HG03103 (cell line): ENCODE results near the gene SLCO2B1.

Experiments used
- ATAC-seq: cut with Tn5 transposase; IDR thresholded peaks from one replicate; pipeline ENCODE4 v1.9.1; 2021; ENCODE audit warnings: low read depth; ENCODE audit not compliant: unreplicated experiment

The SLCO2B1 gene

DNA sequence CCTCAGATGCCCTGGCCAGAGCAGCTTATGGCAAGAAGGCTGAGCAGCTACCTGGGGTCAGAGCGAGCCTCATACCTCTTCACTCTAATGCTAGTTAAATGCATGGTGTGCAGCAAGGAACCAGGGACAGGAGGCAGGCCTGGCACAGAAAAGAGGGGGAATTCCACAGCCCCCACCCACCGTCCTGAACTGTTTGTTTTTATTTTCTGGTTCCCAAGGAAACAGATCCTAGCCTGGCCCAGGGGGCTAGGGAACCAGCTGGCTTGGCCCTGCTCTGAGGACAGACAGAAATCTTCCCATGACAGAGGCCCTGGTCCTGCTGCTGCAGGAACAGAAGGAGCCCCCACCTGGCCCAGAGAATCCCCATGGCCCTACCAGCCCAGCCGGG, 40.4 kb downstream of the SLCO2B1 start:
- ATAC-seq, result no peak

DNA sequence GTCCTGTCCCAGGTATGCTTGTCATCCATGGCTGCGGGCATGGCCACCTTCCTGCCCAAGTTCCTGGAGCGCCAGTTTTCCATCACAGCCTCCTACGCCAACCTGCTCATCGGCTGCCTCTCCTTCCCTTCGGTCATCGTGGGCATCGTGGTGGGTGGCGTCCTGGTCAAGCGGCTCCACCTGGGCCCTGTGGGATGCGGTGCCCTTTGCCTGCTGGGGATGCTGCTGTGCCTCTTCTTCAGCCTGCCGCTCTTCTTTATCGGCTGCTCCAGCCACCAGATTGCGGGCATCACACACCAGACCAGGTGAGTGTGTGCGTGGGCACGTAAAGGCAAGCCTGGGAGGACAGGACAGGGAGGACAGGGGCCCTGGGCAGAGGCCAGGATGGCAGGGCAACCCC, 42.4 kb downstream of the SLCO2B1 start:
- ATAC-seq, result no peak

- ATAC-seq, result no peak
Observed at GRCh38 chr11:75193711-75194110, 42.8 kb downstream of the SLCO2B1 start.

DNA sequence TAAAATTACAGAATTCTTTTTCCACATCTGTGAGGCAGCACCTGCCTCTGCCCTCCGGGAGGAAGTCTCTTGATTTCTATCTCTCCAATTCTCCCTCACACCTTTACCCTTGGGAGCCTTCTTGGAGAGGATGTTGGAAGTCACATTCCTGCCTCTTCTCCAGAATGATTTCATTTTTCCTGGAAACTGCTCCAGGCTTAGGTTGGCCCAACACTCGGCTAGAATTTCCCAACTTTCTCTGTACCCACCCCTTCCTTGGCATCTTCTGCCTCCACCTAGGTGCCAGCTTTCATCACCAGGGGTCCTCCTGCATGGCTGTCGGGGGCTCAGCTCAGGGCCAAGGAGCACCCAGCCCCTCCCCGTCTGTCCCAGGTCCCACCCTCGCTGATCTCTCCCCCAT, 43.2 kb downstream of the SLCO2B1 start:
- no peak for ATAC-seq

DNA sequence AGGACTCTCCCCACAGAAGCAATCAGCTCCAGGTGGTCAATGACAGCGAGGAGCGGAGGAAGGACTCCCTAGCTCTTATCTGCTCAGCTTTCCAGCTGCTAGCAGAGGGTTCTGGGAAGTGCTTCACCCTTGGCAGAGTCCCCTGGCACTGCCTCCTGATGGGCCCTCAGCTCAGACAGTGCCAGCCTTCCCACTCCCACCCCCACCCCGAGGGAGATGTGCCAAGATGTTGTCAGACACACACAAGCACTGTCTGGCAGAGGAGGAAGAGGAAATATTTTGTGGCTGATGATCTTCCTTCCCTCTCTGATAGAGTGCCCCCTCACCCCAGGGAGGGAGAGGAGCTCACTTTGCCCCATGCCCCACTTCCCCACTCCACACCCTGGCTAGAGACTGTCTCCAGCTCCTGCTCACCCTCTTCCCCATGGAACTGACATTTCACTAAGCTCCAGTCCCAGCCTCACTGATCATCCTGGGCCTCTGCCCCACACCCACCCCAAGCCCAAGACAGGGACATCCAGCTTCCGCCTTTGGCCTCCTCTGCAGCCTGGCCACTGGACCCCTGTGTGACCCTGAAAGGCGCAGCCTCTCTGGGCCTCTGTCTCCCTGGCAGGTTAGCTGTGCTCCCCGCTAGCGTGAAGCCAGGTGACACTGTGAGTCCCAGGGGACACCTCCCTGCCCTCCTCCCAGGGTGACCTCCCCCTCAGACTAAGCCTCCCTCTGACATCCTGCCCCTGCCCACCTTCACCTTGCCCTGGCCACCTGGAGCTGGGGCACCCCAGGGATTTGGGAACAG, 44.5 kb downstream of the SLCO2B1 start:
- no peak for ATAC-seq

DNA sequence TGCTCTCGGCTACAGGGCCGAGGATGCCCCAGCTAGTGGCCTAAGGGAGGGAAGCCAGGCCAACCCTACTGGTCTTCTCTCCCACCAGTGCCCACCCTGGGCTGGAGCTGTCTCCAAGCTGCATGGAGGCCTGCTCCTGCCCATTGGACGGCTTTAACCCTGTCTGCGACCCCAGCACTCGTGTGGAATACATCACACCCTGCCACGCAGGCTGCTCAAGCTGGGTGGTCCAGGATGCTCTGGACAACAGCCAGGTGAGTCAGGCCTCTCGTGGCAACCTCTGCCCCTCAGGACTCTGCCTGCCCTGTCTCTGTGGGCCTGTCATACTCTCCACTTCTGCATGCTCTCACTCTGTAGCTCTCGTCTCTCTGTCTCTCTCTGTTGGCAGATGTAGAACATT, 45.5 kb downstream of the SLCO2B1 start:
- ATAC-seq, result no peak

GRCh38 chr11:75197512-75198277, 46.8 kb downstream of the SLCO2B1 start:
- no peak for ATAC-seq

GRCh38 chr11:75198278-75198973, 47.5 kb downstream of the SLCO2B1 start:
- no peak for ATAC-seq

GRCh38 chr11:75199412-75199955, 48.6 kb downstream of the SLCO2B1 start:
- ATAC-seq, result no peak

- ATAC-seq, result no peak
Observed at GRCh38 chr11:75200051-75200450, 49.1 kb downstream of the SLCO2B1 start.

- ATAC-seq, result no peak
Observed at GRCh38 chr11:75200531-75200930, 49.6 kb downstream of the SLCO2B1 start.

DNA sequence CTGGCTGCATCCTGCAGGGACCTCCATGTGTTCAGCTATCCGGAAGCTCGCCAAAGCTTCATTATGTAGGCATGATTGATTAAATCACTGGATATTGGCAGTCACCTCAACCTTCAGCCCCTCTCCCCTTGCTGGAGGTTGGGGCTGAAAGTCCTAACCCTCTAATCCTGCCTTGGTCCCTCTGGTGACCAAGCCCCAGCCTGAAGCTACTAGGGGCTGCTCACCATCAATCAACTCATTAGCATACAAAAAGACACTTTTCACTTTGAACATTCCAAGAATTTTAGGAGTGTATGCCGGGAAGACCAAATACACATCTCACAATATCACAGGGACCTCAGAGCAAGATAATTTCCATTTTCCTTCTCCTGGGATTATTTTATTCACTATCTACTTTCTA, 50.9 kb downstream of the SLCO2B1 start:
- ATAC-seq, result no peak

GRCh38 chr11:75202195-75202594, 51.3 kb downstream of the SLCO2B1 start:
- ATAC-seq, result no peak

DNA sequence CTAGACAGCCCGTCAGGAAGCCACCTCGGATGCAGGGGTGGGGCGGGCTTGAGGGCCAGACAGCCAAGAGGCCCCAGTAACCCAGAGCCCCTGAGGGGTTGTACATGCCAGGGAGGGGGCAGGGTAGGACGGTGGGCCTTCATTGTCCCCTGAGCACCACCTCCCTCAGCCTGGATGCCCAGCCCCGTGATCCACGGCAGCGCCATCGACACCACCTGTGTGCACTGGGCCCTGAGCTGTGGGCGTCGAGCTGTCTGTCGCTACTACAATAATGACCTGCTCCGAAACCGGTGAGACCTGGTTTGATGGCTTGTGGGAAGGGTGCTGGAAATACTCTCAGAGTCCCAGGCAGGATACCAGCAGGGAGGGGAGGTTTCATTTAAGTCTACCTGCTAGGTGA, 52.2 kb downstream of the SLCO2B1 start:
- no peak for ATAC-seq

GRCh38 chr11:75203641-75204011, 52.7 kb downstream of the SLCO2B1 start:
- ATAC-seq, result no peak

DNA sequence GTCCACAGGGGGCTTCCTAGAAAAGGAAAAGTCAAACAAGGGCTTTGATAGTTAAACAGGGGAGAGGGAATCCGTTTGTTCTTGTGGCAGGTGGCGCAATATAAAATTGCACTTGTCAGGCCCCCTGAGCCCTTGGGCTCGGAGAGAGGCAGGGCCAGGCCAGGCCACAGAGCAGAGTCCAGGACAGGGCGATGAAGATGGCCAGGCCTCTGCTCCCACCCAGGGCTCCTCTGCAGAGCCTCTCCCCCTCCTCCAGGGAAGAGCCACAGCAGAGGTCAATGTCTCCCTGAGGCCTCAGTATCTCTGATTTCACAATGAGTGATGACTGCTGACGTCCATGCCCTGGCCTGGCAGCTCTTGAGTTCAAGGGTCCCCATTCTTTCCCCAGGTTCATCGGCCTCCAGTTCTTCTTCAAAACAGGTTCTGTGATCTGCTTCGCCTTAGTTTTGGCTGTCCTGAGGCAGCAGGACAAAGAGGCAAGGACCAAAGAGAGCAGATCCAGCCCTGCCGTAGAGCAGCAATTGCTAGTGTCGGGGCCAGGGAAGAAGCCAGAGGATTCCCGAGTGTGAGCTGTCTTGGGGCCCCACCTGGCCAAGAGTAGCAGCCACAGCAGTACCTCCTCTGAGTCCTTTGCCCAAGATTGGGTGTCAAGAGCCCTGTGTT, 53.2 kb downstream of the SLCO2B1 start:
- no peak for ATAC-seq

DNA sequence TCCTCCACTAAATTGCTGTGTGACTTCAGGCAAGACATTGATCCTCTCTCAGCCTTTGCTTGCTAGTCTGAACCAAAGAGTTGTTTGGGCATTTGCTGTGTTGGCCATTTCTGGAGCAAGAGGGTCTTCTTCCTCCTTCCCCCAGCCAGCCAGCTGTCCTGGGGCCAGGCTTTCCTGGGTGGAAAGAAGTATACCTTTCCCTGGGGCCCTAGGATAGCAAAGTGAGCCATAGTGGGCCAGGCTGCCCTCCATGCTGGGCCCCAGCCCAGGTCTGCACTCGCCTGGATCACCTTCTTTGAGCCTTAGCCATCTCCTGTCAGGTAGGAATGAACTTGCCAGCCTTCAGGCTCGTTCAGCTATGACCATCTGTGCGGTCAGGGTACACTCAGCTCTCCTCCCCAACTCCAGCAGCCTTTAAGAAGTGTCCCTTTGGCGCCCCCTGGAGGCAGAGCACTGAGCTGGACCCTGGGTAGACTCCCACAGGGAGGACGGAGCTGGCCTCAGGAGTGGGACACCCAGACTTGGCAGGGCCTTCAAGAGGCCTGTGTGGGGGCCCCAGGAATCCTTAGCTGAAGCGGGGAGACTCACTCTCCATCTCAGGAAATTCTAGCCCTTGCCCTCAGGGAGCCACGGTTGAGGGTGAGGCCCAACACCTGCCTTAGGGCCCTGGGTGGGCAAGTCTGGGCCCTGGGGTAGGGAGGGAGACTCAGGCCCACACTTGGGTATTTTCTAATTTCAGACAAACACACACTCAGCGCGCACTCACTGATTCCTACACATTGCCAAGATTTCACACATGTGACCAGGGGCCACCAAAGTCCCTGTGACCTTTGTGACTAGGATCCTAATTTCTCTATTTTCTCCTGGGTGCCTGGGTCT, 54.0 kb downstream of the SLCO2B1 start:
- ATAC-seq, result peak; percentile 73

DNA sequence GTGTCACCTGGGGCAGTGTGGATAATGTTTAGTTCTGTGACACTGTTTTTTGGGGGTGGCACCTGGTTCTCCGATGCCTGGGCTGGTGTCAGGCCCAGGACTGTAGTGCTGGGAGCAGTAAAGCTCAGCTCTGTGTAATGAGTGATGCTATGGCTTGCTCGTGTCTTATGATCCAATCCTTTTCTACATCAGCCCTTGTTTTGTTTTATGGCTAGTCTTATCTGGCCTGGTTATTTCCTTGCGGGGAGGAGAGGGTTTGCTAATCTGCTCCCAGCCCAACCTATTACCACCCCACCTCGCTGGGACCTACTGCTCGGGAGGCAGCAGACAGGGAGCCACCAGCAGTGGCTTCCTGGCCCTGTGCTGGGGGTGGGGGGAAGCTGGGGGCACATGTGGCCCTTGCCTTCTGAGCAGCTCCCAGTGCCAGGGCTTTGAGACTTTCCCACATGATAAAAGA, 54.7 kb downstream of the SLCO2B1 start:
- no peak for ATAC-seq

DNA sequence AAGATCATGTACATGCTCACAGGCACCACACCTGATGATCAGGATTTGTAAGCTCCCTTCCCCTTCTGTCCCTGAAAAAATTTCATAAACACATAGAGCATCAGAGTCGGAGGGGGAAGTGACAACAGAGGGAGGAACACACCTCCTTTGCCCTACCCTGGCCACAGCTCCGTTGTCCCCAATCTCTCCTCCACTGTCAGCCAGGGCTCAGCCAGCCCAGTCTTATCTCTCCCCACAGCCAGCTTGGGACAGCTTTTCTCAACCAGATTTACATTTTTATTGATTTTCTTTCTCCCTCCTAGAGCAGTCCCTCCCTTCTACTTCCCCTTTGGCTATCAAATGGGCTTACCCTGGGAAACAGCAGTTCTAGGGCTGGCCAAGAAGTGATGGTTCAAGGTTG, 57.5 kb downstream of the SLCO2B1 start:
- no peak for ATAC-seq

DNA sequence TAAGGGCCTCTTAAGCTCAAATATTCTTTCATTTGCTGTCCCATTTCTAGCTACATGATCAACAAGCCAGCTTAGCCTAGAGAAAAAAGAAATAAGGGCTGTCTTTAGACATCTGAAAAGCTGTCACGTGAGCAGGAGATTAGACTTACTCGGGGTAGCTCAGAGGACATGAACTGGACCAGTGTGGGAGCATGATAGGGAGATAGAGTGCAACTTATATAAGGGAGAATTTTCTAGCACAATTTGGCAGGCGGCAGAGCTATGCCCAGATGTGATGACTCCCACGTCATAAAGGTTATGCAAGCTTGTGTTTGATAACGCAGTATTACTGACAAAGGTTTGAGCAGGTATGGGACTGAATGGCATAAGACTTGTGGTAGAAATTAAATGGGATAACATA, 61.5 kb downstream of the SLCO2B1 start:
- ATAC-seq, result no peak
